Common myeloid progenitor, CD34-positive (primary cell): ENCODE results near the gene TCF12.

ENCODE experiments used
- CTCF ChIA-PET: fragments of 350-600 bp; sonication (Branson Sonifier 250); formaldehyde crosslinking; loops from one replicate; lab custom pipeline; 2021; ENCODE audit warnings: antibody characterized with exemption; lab: Charles Lee
- POLR2A ChIA-PET: fragments of 350-600 bp; sonication (Branson Sonifier 250); formaldehyde crosslinking; loops from one replicate; lab custom pipeline; 2021; ENCODE audit warnings: antibody characterized with exemption; lab: Charles Lee
- DNase-seq, 3 donors: peaks; one replicate each; pipeline versions ENCODE4 v3.0.0 to v3.0.0-alpha.2; 2013
- H3K27ac ChIP-seq, 2 experiments: 1 replicate in 1 of 2; 2 replicates in 1 of 2; pipeline ENCODE4 v1.7.0; 2013; ENCODE audit warnings: inconsistent platforms in 2 of 2, low read length in 2 of 2, mild to moderate bottlenecking in 2 of 2, low read depth in 1 of 2, moderate library complexity in 1 of 2; ENCODE audit not compliant: severe bottlenecking in 2 of 2, insufficient read depth in 1 of 2, poor library complexity in 1 of 2
- H3K27me3 ChIP-seq, 5 experiments: replicated peaks in 2 of 5; 1 replicate in 3 of 5; 2 replicates in 2 of 5; pipeline versions ENCODE4 v1.6.1 to v1.7.0; 2013; ENCODE audit warnings: low read length in 4 of 5, mild to moderate bottlenecking in 2 of 5, moderate library complexity in 2 of 5, inconsistent platforms in 1 of 5; ENCODE audit not compliant: insufficient read depth in 5 of 5, control insufficient read depth in 4 of 5
- H3K36me3 ChIP-seq, 4 experiments: 1 replicate in 2 of 4; 2 replicates in 2 of 4; pipeline versions ENCODE4 v1.6.1 to v1.7.0; 2013; ENCODE audit warnings: low read length in 3 of 4, control low read depth in 1 of 4, mild to moderate bottlenecking in 1 of 4; ENCODE audit not compliant: control insufficient read depth in 4 of 4, insufficient read depth in 4 of 4
- H3K4me1 ChIP-seq, 4 experiments: 1 replicate in 3 of 4; 2 replicates in 1 of 4; pipeline versions ENCODE4 v1.6.1 to v1.7.1; 2013; ENCODE audit warnings: low read length in 3 of 4, mild to moderate bottlenecking in 3 of 4, control low read depth in 1 of 4, inconsistent platforms in 1 of 4, moderate library complexity in 1 of 4; ENCODE audit not compliant: control insufficient read depth in 4 of 4, insufficient read depth in 4 of 4; ENCODE audit errors: control extremely low read depth in 1 of 4
- H3K4me3 ChIP-seq, 7 experiments: 1 replicate in 4 of 7; 2 replicates in 3 of 7; pipeline versions ENCODE4 v1.5.1 to v1.7.0; 2013; ENCODE audit warnings: mild to moderate bottlenecking in 7 of 7, low read length in 6 of 7, moderate library complexity in 6 of 7, inconsistent platforms in 2 of 7, low read depth in 2 of 7, control low read depth in 1 of 7; ENCODE audit not compliant: insufficient read depth in 4 of 7, control insufficient read depth in 1 of 7; ENCODE audit errors: extremely low read depth in 1 of 7
- H3K9me3 ChIP-seq, 5 experiments: 1 replicate in 4 of 5; 2 replicates in 1 of 5; pipeline versions ENCODE4 v1.6.1 to v1.7.1; 2013; ENCODE audit warnings: low read length in 4 of 5, mild to moderate bottlenecking in 2 of 5, inconsistent platforms in 1 of 5, low read depth in 1 of 5, moderate library complexity in 1 of 5; ENCODE audit not compliant: control insufficient read depth in 4 of 5, insufficient read depth in 2 of 5; ENCODE audit errors: control extremely low read depth in 1 of 5
- WGBS: methylation state at CpG from one replicate; pipeline ENCODE4 v1.1.5; 2013; ENCODE audit not compliant: insufficient coverage; 5-methylcytosine and 5-hydroxymethylcytosine counted together

Gene TCF12

DNA sequence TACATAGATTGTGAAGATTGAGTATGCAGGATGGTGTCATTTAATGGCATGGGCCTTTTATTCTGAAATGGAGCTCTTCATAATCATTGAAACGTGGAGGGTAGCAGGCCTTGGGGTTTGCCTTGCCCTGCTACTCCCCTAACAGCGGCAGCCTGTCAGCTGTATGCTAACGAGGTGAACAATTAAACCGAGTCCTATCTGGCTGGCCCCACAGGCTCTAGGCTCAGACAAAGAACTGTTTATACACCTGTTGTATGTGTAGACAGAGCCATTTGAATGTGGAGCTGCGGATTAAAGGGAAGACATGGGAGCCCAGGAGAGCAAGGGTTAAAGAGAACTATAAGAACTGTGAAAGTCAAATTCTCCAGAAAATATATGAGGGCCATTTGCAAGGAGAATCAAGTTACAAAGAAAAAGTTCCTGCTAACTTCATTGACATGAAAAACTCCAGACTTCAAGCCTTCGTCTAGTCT is 341.2 kb downstream of the TCF12 start:
- Histone ChIP-seq H3K4me3 (no peak overlapping the region), H3K27me3 (no peaks in the 10 kb centered on the region), H3K36me3 (peaks cover 8 to 36% (median 26%) of the 10 kb centered on the region in 4 experiments), H3K27ac (no peak overlapping the region), H3K9me3 (no peaks in the 10 kb centered on the region), H3K4me1 (no peaks in the 10 kb centered on the region)
- 75% methylated on average over 4 of the region's 6 CpGs for WGBS
- no peak for DNase-seq
- ChIA-PET POLR2A (no interaction called here), CTCF (interaction anchor here (1.1 kb wide), 1 partner anchor 9 kb away, joined by 3 read pairs; no protein-coding TSS in a partner anchor)

DNA sequence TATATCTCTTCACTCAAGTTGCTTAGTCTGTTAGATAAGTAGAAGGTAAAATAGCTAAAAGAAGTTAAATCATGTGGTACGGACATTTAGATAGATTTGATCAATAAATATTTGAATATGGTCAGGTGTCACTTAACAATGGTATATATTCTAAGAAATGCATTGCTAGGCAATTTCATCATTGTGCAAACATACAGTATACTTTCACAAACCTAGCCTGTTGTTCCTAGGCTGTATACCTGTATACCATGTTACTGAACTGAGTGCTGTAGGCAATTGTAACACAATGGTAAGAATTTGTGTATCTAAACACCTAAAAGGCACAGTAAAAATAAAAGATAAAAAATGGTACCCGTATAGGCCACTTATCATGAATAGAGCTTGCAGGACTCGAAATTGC is 345.1 kb downstream of the TCF12 start:
- Histone ChIP-seq H3K27me3 (no peaks in the 10 kb centered on the region), H3K36me3 (peaks cover 9 to 45% (median 29%) of the 10 kb centered on the region in 4 experiments), H3K4me1 (no peaks in the 10 kb centered on the region), H3K9me3 (no peaks in the 10 kb centered on the region), H3K27ac (no peak overlapping the region), H3K4me3 (no peak overlapping the region)
- no CpG with 5 or more reads among the region's 3 CpGs for WGBS
- no peak for DNase-seq
- ChIA-PET POLR2A (interaction anchor here (0.7 kb wide), 1 partner anchor 92 kb away, joined by 3 read pairs; no protein-coding TSS in a partner anchor), CTCF (interaction anchor here (1.3 to 2.0 kb wide), 4 partner anchors 13 to 48 kb away, joined by 4 to 5 read pairs (median 4); no protein-coding TSS in a partner anchor)

DNA sequence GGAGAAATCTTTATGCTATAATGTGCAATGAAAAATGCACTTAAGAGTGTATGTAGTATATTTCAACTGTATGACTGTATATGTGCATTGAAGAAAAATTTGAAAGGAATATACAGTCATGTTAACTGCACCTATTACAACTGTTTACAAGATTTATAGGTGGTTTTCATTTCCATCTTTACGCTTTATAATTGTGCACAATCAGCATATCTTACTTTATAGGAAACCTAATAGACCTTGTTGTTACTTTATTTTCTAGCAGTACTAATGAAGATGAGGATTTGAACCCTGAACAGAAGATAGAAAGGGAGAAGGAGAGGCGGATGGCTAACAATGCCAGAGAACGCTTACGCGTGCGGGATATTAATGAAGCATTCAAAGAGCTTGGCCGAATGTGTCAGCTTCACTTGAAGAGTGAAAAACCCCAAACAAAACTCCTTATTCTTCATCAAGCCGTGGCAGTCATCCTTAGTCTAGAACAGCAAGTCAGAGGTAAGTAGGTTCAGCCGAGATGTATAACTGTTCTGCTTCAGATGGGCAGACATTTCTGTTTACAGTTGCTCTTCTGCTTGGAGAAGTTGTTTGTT is 354.4 kb downstream of the TCF12 start:
- ChIA-PET CTCF (no interaction called here), POLR2A (no interaction called here)
- no peak overlapping the region for H3K27ac ChIP-seq
- DNase-seq, result no peak
- H3K4me3 ChIP-seq, result no peak overlapping the region
- 100% methylated on average over 6 of the region's 9 CpGs for WGBS
- no peaks in the 10 kb centered on the region for H3K27me3 ChIP-seq
- peaks cover 14 to 45% (median 27%) of the 10 kb centered on the region in 4 experiments for H3K36me3 ChIP-seq
- no peaks in the 10 kb centered on the region for H3K4me1 ChIP-seq
- H3K9me3 ChIP-seq, result no peaks in the 10 kb centered on the region

DNA sequence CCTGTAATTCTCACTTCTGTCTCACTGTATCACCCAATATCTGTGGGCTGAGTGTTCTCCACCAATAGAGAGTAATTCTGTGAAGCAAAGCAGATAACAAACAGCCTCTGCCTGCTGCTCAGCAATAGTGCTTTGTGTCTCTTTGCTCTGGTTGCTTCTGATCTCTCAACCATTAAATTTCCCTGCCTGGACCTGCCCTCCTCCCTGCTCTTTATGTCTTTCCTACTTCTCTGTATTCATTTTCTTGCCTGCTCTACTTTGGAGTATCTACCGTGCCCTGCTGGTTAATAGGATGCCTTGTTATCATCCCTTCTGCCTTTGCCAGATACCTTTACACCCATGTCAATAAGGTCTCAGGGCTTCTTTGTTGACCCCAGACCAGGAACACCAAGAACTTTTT is 355.0 kb downstream of the TCF12 start:
- ChIA-PET POLR2A (no interaction called here), CTCF (no interaction called here)
- no peak overlapping the region for H3K4me3 ChIP-seq
- WGBS, result 100% methylated on average over 1 of the region's 1 CpG
- H3K27me3 ChIP-seq, result no peaks in the 10 kb centered on the region
- no peaks in the 10 kb centered on the region for H3K4me1 ChIP-seq
- DNase-seq, result no peak
- H3K27ac ChIP-seq, result peak overlapping the region in 1 of 2 experiments; percentile 27
- H3K36me3 ChIP-seq, result peaks cover 13 to 42% (median 24%) of the 10 kb centered on the region in 4 experiments
- no peaks in the 10 kb centered on the region for H3K9me3 ChIP-seq

DNA sequence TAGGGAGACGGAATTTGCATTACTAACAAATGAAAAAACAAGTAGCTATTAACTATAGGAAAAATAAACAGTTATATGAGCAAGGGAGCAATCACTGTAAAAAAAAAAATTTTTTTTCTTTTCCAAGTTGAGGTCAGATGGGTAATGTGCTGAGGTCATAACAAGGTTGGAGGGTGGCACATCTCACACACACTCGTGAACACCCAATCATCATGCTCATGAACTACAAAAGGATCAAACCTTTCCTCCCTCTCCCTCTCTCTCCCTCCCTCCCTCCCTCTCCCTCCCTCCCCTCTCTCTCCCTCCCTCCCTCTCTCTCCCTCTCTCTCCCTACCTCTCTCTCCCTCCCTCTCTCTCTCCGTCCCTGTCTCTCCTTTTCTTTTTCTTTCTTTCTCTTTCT is 360.0 kb downstream of the TCF12 start:
- CTCF ChIA-PET, result interaction anchor here (0.6 to 0.9 kb wide), 2 partner anchors 25 to 214 kb away, joined by 3 read pairs; no protein-coding TSS in a partner anchor
- Histone ChIP-seq H3K36me3 (peaks cover 12 to 49% (median 26%) of the 10 kb centered on the region in 4 experiments), H3K27ac (no peak overlapping the region), H3K4me3 (no peak overlapping the region), H3K9me3 (no peaks in the 10 kb centered on the region), H3K27me3 (no peaks in the 10 kb centered on the region), H3K4me1 (peaks cover 0 to 8% (median 0%) of the 10 kb centered on the region in 4 experiments)
- POLR2A ChIA-PET, result interaction anchor here (0.7 kb wide), 1 partner anchor 49 kb away, joined by 3 read pairs; no protein-coding TSS in a partner anchor
- no peak for DNase-seq
- WGBS, result no CpG with 5 or more reads among the region's 3 CpGs

DNA sequence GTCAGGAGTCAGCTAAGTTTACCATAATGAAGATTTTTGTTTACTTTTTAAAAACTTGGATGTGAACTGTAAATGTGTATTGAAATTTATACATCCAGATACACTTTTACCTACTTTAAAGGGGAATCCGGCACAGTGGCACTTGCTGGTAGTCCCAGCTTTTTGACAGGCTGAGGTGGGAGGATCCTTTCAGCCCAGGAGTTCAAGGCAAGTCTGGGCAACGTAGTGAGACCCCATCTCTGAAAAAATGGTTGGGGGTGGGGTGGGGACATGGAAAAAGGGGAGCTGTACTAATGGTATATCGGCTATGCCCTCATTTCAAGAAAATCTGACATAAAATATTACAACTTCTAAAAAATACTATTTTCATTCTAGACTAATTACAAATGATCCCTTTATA is 362.0 kb downstream of the TCF12 start:
- no peak for DNase-seq
- no peaks in the 10 kb centered on the region for H3K9me3 ChIP-seq
- H3K27me3 ChIP-seq, result no peaks in the 10 kb centered on the region
- no CpG with 5 or more reads among the region's 3 CpGs for WGBS
- no peak overlapping the region for H3K27ac ChIP-seq
- no peak overlapping the region for H3K4me3 ChIP-seq
- POLR2A ChIA-PET, result no interaction called here
- peaks cover 4 to 25% (median 13%) of the 10 kb centered on the region in 4 experiments for H3K4me1 ChIP-seq
- CTCF ChIA-PET, result interaction anchor here (0.8 kb wide), 1 partner anchor 38 kb away, joined by 3 read pairs; no protein-coding TSS in a partner anchor
- H3K36me3 ChIP-seq, result peaks cover 6 to 37% (median 16%) of the 10 kb centered on the region in 4 experiments

DNA sequence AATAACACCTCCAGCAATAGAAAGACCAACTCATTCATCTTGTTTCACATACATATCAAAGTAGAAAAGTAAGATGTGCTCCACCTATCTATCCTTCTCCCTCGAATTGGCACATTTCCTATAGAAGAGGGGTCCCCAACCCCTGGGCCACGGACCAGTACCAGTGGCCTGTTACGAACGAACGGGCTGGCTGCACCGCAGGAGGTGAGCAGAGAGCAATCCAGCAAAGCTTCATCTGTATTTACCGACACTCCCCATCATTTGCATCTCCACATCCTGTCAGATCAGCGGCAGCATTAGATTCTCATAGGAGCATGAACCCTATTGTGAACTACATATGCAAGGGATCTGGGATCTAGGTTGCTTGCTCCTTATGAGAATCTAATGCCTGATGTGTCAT is 362.9 kb downstream of the TCF12 start:
- Histone ChIP-seq H3K27me3 (no peaks in the 10 kb centered on the region), H3K4me1 (peaks cover 4 to 30% (median 13%) of the 10 kb centered on the region in 4 experiments), H3K4me3 (no peak overlapping the region), H3K9me3 (no peaks in the 10 kb centered on the region), H3K36me3 (peaks cover 2 to 37% (median 21%) of the 10 kb centered on the region in 4 experiments), H3K27ac (no peak overlapping the region)
- no peak for DNase-seq
- 97% methylated on average over 8 of the region's 8 CpGs for WGBS
- POLR2A ChIA-PET, result no interaction called here
- CTCF ChIA-PET, result interaction anchor here (0.8 kb wide), 1 partner anchor 39 kb away, joined by 3 read pairs; no protein-coding TSS in a partner anchor
